HFF-Myc (cell line): ENCODE results near the gene APOB.

ENCODE experiments used
- DNase-seq: peaks from one replicate; pipeline ENCODE4 v3.0.0-alpha.2; 2011; ENCODE audit warnings: low read depth; ENCODE audit errors: extremely low read depth
- H3K4me3 ChIP-seq: replicated peaks from 2 replicates; pipeline ENCODE4 v1.5.1; 2011; ENCODE audit warnings: low read depth, mild to moderate bottlenecking, control low read depth, low read length
- CTCF ChIP-seq: IDR thresholded peaks from 2 replicates; pipeline ENCODE4 v1.5.1; 2012; ENCODE audit warnings: mild to moderate bottlenecking, low read depth, low read length, control low read depth; ENCODE audit errors: missing control alignments

Gene APOB

GRCh38 chr2:21070341-21071257 lies 26.7 kb upstream of the APOB start:
- H3K4me3 ChIP-seq: no peak overlapping the region
- no peak for DNase-seq

GRCh38 chr2:21069746-21070340 lies 26.0 kb upstream of the APOB start:
- no peak overlapping the region for H3K4me3 ChIP-seq
- no peak for TF ChIP-seq CTCF
- no peak for DNase-seq

More at GRCh38 chr2:21070341-21071257, 26.7 kb upstream of the APOB start:
- no peak for TF ChIP-seq CTCF

GRCh38 chr2:21067859-21068537 lies 24.1 kb upstream of the APOB start:
- DNase-seq: no peak
- no peak overlapping the region for H3K4me3 ChIP-seq
- no peak for TF ChIP-seq CTCF

GRCh38 chr2:21067125-21067524 lies 23.3 kb upstream of the APOB start:
- H3K4me3 ChIP-seq: no peak overlapping the region
- no peak for TF ChIP-seq CTCF
- no peak for DNase-seq

- no peak overlapping the region for H3K4me3 ChIP-seq
- no peak for DNase-seq
- no peak for TF ChIP-seq CTCF
Observed at GRCh38 chr2:21059885-21060610, 16.2 kb upstream of the APOB start.

- no peak overlapping the region for H3K4me3 ChIP-seq
- no peak for DNase-seq
- no peak for TF ChIP-seq CTCF
Observed at GRCh38 chr2:21057097-21057496, 13.2 kb upstream of the APOB start.
